Measurements from ENCODE around the gene FPGS.
"Not testable (repeated sequence)": the region's sequence is repeated elsewhere in the genome, so short reads cannot be mapped to it uniquely, and the experiment has no call there.

Gene FPGS

DNA sequence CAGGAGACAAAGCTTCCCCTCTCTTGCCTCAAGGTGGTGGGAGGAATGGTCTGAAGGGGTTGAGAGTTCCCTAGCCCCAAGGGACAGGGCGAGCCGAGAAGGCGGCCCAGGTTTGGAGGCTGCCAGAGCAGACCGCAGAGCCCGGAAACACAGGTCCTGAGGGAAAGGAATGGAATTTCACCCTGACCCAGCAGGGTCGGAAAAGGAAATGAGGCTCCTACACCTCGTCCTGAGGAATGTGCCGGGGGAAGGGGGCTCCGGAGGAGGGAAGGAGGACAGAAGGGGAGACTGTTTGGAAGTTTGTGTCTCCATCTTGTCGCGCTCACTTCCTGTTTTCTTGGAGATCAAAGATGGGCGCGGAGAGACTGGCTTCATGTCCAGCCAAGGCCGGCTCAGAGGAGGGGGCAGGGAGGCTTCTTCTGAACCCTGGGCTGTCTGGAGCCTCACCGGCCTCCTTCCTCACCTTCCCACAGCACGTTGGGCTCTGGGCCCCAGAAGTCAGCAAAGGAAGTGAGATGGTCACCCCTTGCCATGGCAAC lies 42.2 kb downstream of the FPGS start:
- H3K27me3 ChIP-seq (ENCODE audit: insufficient read depth, low read length) = peaks cover 21% of the 10 kb centered on the region; the same call in 1 of the 2 replicates
- no peak overlapping the region for H3K27ac ChIP-seq (ENCODE audit: low read depth, low read length, poor library complexity, severe bottlenecking)
- no peaks in the 10 kb centered on the region for H3K4me1 ChIP-seq (ENCODE audit: insufficient read depth, low read length, severe bottlenecking)
- H3K36me3 ChIP-seq (ENCODE audit: insufficient read depth, low read length) = peaks cover 8% of the 10 kb centered on the region; the same call in 1 of the 2 replicates
- H2AFZ ChIP-seq (ENCODE audit: low read length) = no peak overlapping the region
- no peak overlapping the region for H3K4me2 ChIP-seq (ENCODE audit: low read length)
- H3K79me2 ChIP-seq (ENCODE audit: insufficient read depth, low read length) = no peaks in the 10 kb centered on the region
- no peaks in the 10 kb centered on the region for H3F3A ChIP-seq (ENCODE audit: insufficient read depth, low read length)
- no peak overlapping the region for H3K9ac ChIP-seq (ENCODE audit: low read length)
- no peaks in the 10 kb centered on the region for H4K20me1 ChIP-seq (ENCODE audit: insufficient read depth, low read length)
- H3K9me2 ChIP-seq (ENCODE audit: low read depth, low read length) = no peaks in the 10 kb centered on the region
- no peak for TF ChIP-seq EZH2 (IDR thresholded peaks at IDR 0.05; ENCODE audit: borderline replicate concordance, low read length)
- TF ChIP-seq, protein P1, sequence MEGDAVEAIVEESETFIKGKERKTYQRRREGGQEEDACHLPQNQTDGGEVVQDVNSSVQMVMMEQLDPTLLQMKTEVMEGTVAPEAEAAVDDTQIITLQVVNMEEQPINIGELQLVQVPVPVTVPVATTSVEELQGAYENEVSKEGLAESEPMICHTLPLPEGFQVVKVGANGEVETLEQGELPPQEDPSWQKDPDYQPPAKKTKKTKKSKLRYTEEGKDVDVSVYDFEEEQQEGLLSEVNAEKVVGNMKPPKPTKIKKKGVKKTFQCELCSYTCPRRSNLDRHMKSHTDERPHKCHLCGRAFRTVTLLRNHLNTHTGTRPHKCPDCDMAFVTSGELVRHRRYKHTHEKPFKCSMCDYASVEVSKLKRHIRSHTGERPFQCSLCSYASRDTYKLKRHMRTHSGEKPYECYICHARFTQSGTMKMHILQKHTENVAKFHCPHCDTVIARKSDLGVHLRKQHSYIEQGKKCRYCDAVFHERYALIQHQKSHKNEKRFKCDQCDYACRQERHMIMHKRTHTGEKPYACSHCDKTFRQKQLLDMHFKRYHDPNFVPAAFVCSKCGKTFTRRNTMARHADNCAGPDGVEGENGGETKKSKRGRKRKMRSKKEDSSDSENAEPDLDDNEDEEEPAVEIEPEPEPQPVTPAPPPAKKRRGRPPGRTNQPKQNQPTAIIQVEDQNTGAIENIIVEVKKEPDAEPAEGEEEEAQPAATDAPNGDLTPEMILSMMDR (IDR thresholded peaks at IDR 0.05; ENCODE audit: low read length) = no peak
- H3K9me3 ChIP-seq (ENCODE audit: low read length) = peaks cover 8% of the 10 kb centered on the region
- no peak overlapping the region for H3K4me3 ChIP-seq (ENCODE audit: low read depth, low read length, poor library complexity, severe bottlenecking)

DNA sequence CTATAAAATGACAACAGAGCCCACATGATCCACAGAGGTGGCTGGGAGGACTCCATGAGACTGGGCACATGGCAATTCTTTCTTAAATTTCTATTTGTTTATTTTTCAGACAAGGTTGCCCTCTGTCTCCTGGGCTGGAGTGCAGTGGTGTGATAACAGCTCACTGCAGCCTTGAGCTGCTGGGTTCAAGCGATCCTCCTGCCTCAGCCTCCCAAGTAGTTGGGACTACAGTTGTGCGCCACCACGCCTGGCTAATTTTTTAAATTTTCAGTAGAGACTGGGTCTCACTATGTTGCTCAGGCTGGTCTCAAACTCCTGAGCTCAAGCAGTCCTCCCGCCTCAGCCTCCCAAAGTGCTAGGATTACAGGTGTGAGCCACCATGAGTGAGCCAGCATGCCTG lies 42.9 kb downstream of the FPGS start:
- not testable (repeated sequence) for H3K4me2 ChIP-seq (ENCODE audit: low read length); H3K4me3 ChIP-seq (ENCODE audit: low read depth, low read length, poor library complexity, severe bottlenecking); H2AFZ ChIP-seq (ENCODE audit: low read length); H4K20me1 ChIP-seq (ENCODE audit: insufficient read depth, low read length); H3K9me2 ChIP-seq (ENCODE audit: low read depth, low read length); H3K4me1 ChIP-seq (ENCODE audit: insufficient read depth, low read length, severe bottlenecking); H3F3A ChIP-seq (ENCODE audit: insufficient read depth, low read length); H3K79me2 ChIP-seq (ENCODE audit: insufficient read depth, low read length); H3K27ac ChIP-seq (ENCODE audit: low read depth, low read length, poor library complexity, severe bottlenecking); H3K36me3 ChIP-seq (ENCODE audit: insufficient read depth, low read length); H3K9ac ChIP-seq (ENCODE audit: low read length)
- Histone ChIP-seq H3K27me3 (ENCODE audit: insufficient read depth, low read length) (peaks cover 21% of the 10 kb centered on the region; the same call in 1 of the 2 replicates), H3K9me3 (ENCODE audit: low read length) (peaks cover 10% of the 10 kb centered on the region)

DNA sequence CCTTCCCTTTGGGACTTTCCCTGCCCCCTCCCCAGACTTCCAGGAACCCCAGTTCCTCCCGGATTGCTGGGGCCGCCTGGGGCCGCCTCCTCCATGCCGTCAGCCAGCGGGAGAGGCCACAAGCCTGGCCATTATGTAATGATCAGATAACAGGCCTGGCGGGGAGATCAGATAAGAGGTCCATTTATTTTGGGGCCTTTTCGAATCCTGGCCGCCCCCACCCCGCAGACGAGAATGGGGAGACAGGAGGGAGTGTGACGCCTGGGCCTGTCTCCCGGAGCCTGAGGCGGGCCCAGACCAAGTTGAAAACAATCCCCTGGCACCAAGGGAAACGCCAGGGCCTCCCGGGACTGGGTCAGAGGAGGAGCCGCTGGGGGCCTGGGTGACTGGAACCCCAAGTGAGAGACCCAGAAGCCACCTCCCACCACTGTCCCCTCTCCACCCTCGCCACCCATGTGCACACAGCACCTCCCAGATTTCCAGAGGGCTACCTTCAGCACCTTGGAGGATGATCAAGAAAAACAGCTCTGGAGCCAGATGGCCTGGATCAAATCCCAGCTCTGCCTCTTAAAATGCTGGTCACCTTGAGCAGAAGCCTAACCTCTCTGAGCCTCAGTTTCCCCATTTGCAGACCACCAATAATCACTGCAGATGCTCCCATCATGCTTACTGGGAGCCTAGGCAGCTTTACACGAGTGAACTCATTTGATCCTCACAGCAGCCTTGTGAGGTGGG lies 43.9 kb downstream of the FPGS start:
- H3K4me3 ChIP-seq (ENCODE audit: low read depth, low read length, poor library complexity, severe bottlenecking) = no peak overlapping the region
- H3K27me3 ChIP-seq (ENCODE audit: insufficient read depth, low read length) = peaks cover 21% of the 10 kb centered on the region; the same call in 1 of the 2 replicates
- no peak overlapping the region for H3K4me2 ChIP-seq (ENCODE audit: low read length)
- H3K9me2 ChIP-seq (ENCODE audit: low read depth, low read length) = no peaks in the 10 kb centered on the region
- H3K27ac ChIP-seq (ENCODE audit: low read depth, low read length, poor library complexity, severe bottlenecking) = no peak overlapping the region
- peaks cover 10% of the 10 kb centered on the region for H3K9me3 ChIP-seq (ENCODE audit: low read length)
- no peak overlapping the region for H2AFZ ChIP-seq (ENCODE audit: low read length)
- no peaks in the 10 kb centered on the region for H3K4me1 ChIP-seq (ENCODE audit: insufficient read depth, low read length, severe bottlenecking)
- peaks cover 9% of the 10 kb centered on the region; the same call in 1 of the 2 replicates for H3K36me3 ChIP-seq (ENCODE audit: insufficient read depth, low read length)
- TF ChIP-seq, protein P1 (IDR thresholded peaks at IDR 0.05; ENCODE audit: low read length) = no peak
- TF ChIP-seq EZH2 (IDR thresholded peaks at IDR 0.05; ENCODE audit: borderline replicate concordance, low read length) = no peak
- no peak overlapping the region for H3K9ac ChIP-seq (ENCODE audit: low read length)
- no peaks in the 10 kb centered on the region for H4K20me1 ChIP-seq (ENCODE audit: insufficient read depth, low read length)
- H3F3A ChIP-seq (ENCODE audit: insufficient read depth, low read length) = no peaks in the 10 kb centered on the region
- H3K79me2 ChIP-seq (ENCODE audit: insufficient read depth, low read length) = no peaks in the 10 kb centered on the region

DNA sequence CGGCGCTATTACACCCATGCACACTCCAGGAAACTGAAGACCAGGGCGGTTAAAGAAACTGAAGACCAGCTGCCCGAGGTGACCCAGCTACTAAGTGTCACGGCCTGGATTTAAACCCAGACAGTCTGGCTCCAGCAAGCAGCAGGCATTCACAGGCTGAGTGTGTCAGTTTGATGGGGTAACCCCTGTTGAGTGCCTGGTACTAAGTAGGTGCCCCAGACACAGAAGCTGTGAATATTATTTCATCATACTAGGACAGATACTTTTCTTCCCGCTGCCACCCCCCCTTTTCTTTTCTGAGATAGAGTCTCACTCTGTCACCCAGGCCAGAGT lies 44.5 kb downstream of the FPGS start:
- H3K4me1 ChIP-seq (ENCODE audit: insufficient read depth, low read length, severe bottlenecking) = no peaks in the 10 kb centered on the region
- H3K36me3 ChIP-seq (ENCODE audit: insufficient read depth, low read length) = peaks cover 9% of the 10 kb centered on the region; the same call in 1 of the 2 replicates
- H3F3A ChIP-seq (ENCODE audit: insufficient read depth, low read length) = no peaks in the 10 kb centered on the region
- TF ChIP-seq EZH2 (IDR thresholded peaks at IDR 0.05; ENCODE audit: borderline replicate concordance, low read length) = no peak
- TF ChIP-seq, protein P1 (IDR thresholded peaks at IDR 0.05; ENCODE audit: low read length) = no peak
- H3K9me2 ChIP-seq (ENCODE audit: low read depth, low read length) = no peaks in the 10 kb centered on the region
- no peaks in the 10 kb centered on the region for H4K20me1 ChIP-seq (ENCODE audit: insufficient read depth, low read length)
- H3K27ac ChIP-seq (ENCODE audit: low read depth, low read length, poor library complexity, severe bottlenecking) = no peak overlapping the region
- peaks cover 10% of the 10 kb centered on the region for H3K9me3 ChIP-seq (ENCODE audit: low read length)
- no peaks in the 10 kb centered on the region for H3K79me2 ChIP-seq (ENCODE audit: insufficient read depth, low read length)
- no peak overlapping the region for H3K9ac ChIP-seq (ENCODE audit: low read length)
- no peak overlapping the region for H2AFZ ChIP-seq (ENCODE audit: low read length)
- H3K4me2 ChIP-seq (ENCODE audit: low read length) = no peak overlapping the region
- no peak overlapping the region for H3K4me3 ChIP-seq (ENCODE audit: low read depth, low read length, poor library complexity, severe bottlenecking)
- peaks cover 21% of the 10 kb centered on the region; the same call in 1 of the 2 replicates for H3K27me3 ChIP-seq (ENCODE audit: insufficient read depth, low read length)
